Esophagus mucosa (tissue), 1 donor: Measurements from ENCODE around the gene BLVRA. TPM values are rescaled to one million over a fixed set of nuclear protein-coding genes. Genes with fewer than 3 reads are reported as not detected.

Experiments
- ATAC-seq: fragments of 200-7000 bp; cut with Tn5 transposase; one replicate; pipeline ENCODE4 v1.9.1; 2020
- total RNA-seq: library from RNA; stranded (reverse); gene quantifications from one replicate; pipeline ENCODE4 v1.2.4, GENCODE V29; 2023
- donor health status: DM: yes; HTN: yes; CAD: no.

Gene BLVRA
- total RNA-seq, 1 donor from 2014 or later = 41.2 TPM

GRCh38 chr7:43750016-43750887, 8.2 kb upstream of the BLVRA start:
- no peak for ATAC-seq

- ATAC-seq = no peak
These were observed 6.1 kb upstream of the BLVRA start for GRCh38 chr7:43752411-43752810.

GRCh38 chr7:43753271-43753810, 5.1 kb upstream of the BLVRA start:
- no peak for ATAC-seq

- no peak for ATAC-seq
These were observed 4.6 kb upstream of the BLVRA start for GRCh38 chr7:43753843-43754242.

GRCh38 chr7:43754596-43754995, 3.9 kb upstream of the BLVRA start:
- no peak for ATAC-seq

GRCh38 chr7:43756368-43757072, 2.0 kb upstream of the BLVRA start:
- no peak for ATAC-seq

- ATAC-seq = no peak
These were observed 1.3 kb upstream of the BLVRA start for GRCh38 chr7:43757073-43757720.

- ATAC-seq = peak; percentile 59
These were observed 573 bp downstream of the BLVRA start for GRCh38 chr7:43758822-43759683.

DNA sequence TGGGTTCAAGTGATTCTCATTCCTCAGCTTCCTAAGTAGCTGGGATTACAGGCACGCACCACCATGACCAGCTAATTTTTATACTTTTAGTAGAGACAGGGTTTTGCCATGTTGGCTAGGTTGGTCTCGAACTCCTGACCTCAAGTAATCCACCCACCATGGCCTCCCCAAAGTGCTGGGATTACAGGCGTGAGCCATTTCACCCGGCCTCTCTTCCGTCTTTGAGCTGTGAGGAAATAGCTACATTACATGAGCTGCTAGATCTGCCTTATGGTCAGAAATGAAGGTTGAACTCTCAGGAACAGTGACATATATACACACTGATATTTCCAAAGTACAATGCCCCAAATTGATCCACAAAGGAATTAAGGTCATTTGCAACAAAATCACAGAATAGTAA, 2.4 kb downstream of the BLVRA start:
- no peak for ATAC-seq

GRCh38 chr7:43761382-43761781, 2.9 kb downstream of the BLVRA start:
- ATAC-seq = no peak

DNA sequence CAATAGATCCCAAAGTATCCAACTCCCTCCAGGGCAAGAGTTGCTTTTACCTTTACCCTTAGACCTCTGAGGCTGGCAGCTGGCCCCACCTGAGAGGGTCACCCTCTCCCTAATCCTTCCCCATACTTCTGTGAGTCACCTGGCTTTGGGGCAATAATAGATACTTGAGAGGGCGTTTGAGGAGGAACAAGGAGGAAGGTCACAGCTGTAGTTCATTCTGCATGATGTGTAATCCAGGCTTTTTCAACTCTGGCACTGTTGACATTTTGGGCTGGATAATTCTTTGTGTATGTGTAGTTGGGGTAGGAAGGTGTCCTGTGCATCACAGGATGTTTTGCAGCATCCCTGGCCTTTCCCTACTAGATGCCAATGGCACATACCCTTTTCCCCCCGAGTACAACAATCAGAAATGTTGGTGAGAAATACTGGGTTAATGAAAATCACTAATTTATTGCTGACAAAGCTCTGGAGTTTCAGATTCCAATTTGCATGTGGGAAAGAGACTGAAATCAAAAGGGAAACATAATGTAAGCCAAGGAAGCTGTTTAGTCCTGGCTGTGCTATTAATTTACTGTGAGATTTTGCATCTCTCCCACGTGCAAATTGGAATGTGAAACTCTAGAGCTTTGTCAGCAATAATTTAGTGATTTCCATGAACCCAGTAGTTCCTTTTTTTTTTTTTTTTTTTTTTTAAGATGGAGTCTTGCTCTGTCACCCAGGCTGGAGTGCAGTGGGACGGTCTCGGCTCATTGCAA, 3.6 kb downstream of the BLVRA start:
- peak; percentile 60 for ATAC-seq

DNA sequence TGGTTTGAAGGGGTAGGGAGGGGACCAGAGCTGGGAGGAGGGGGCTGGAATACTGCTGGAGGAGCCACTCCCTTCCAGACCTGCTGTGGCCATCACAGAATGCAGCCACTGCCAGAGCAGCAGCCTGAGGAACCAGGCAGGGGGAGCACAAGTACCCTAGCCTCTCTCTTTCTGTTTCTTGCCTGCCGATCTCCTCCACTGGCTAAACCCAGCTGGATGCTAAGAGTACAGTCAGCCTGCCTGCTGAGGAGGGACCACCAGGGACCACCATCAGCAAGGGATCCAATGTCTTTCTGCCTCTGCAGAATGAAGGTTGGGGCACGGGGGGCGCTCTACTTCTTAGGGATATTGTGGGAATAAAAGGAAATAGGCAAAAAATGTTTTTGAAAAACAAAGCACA, 4.7 kb downstream of the BLVRA start:
- ATAC-seq = no peak

DNA sequence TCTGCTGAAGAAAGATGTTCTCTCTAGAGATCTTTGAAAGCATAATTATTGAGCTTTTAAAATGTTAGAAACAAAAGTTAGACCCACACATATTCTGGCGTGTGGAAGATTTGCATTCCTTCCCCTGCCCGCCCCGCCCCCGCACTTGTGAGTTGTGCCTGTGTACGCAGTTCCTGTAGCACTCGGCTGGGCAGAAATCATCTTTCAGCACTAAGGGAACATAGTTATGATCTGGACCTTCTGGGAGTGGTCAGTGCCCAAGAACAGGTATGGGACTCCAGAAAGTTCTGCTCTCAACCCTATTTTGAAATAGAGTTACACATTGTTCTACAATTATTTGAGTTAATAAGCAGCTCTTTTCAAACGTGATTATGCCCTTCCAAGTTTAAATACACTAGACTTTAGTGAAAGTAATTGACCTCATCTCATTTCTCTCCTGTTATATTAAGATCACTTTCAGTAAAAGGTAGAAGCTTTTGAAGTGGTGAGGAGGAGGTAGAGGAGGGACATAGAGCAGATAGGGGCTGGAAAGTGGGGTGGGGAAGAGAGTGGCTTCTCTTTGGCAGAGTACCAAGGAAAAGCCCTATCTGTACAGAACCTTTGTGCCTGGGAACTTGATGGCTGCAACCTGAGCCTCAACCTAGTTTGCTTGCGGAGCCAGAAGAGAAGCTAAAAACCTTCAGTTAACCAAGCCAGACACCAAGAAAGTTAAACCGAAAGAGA, 5.7 kb downstream of the BLVRA start:
- no peak for ATAC-seq

- ATAC-seq = peak; percentile 80
These were observed 6.5 kb downstream of the BLVRA start for GRCh38 chr7:43764807-43765491.

DNA sequence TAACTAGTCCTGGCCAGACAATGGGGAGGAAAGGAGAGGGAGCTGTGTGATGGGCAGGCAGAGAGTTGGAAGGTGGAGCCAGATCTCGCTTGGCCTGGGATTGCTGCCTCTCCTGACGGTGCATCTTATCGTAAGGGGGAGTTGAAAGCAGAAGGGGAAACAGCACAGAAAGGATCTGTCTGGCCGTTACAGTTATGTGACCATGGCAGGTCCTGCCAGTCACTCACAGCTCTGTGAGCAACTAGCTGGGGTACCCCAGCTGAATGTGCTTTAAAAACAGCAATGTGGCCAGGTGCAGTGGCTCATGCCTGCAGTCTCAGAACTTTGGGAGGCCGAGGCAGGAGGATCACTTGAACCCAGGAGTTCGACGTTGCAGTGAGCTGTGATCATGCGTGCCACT, 8.1 kb downstream of the BLVRA start:
- ATAC-seq = no peak

GRCh38 chr7:43767311-43767710, 8.8 kb downstream of the BLVRA start:
- no peak for ATAC-seq

DNA sequence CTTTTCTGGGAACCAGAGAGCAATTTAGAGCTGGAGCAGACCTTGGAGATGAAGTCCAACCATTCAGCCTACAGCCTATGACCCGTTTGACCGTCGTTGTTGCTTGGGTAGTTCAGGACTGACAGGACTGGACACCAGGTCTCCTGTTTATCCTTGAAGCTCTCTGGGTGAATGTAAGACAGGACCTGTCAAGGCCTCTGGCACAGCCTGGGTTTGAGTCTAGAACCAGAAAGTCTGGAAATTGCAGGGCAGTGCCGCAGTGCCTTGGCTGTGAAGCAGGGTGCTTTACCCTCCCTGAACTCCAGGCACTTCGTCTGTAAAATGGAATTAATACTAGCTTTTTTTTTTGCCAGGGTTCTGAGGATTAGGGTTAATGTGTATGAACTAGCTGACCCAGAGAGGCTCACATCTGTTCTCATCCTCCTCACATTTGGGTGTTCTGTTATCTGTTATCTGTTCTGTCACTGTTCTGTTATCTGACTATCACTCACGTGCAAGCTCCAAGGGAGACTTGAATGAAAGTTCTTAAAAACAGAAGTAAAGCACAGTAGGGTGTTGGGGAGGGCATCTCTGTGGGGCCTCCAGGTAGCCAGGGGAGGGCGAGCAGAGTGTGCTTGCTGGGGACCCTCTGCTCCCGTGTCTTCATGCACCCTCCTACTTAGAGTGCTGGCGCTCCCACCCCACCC, 9.9 kb downstream of the BLVRA start:
- peak; percentile 59 for ATAC-seq

DNA sequence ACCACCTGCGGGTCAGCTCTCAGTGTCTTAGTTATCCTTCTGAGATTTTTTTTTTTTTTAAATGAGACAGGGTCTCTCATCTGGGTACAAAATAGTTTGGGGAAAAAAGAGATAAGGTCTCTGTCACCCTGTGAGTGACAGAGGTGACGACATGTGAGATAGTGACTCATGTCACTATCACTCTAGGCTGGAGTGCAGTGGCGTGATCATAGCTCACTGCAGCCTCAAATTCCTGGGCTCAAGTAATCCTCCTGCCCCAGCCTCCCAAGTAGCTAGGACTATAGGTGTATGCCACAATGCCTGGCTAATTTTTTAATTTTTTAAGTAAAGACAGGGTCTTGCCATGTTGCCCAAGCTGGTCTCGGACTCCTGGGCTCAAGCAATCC, 10.4 kb downstream of the BLVRA start:
- ATAC-seq = no peak

DNA sequence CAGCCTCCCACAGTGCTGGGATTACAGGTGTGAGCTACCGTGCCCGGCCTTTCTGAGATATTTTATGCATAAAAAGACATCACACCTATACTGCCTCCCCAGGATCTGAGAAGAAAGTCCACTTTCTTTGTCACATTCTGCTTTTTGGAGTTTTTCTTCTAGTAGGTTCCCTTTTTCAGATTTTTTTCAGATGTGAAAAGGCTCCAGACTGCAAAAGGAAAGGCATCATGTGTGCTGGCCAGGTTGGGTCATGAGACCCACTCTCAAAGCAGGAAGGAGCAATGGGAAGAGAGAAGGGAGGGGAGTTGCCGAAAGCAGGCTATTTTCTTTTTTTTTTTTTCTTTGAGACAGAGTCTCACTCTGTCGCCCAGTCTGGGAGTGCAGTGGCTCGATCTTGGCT, 10.8 kb downstream of the BLVRA start:
- no peak for ATAC-seq
